NB4 (cell line): Measurements from ENCODE around the gene SDHB.

Experiments used
- DNase-seq: peaks from one replicate; pipeline ENCODE4 v3.0.0; 2010; ENCODE audit warnings: low read depth
- H3K4me3 ChIP-seq: one replicate; pipeline ENCODE4 v1.5.1; 2011; ENCODE audit warnings: mild to moderate bottlenecking, low read depth, low read length, moderate library complexity
- CTCF ChIP-seq: IDR thresholded peaks from one replicate; pipeline ENCODE4 v1.5.1; 2012; ENCODE audit warnings: low read depth, low read length
- MAX ChIP-seq: IDR thresholded peaks from 2 replicates; pipeline ENCODE4 v1.6.1; 2011; ENCODE audit warnings: low read depth, low read length
- MYC ChIP-seq: IDR thresholded peaks from 2 replicates; pipeline ENCODE4 v1.6.1; 2011; ENCODE audit warnings: low read depth, low read length
- POLR2A ChIP-seq: IDR thresholded peaks from 2 replicates; pipeline ENCODE4 v1.6.1; 2011; ENCODE audit warnings: mild to moderate bottlenecking; ENCODE audit not compliant: insufficient read length; ENCODE audit errors: extremely low read depth

The SDHB gene

DNA sequence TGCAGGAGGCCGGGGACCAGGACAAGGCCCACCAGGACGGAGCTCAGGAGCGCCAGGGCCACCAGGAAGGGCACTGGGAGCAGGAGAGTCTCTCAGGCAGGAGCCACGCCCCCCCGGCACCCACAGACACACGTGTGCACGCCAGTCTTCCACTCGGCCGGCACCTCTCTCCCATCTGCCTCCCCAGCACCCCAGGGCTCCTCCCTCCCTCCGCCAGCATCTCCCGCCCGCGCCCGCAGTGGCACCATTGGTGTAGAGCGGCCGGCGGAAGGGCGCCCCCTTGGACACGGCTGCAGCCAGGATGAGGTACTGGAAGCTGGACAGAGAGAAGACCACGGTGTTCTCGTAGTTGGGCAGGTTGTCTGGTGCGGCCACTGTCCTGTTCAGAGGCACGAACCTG lies 67.3 kb downstream of the SDHB start:
- no peak for TF ChIP-seq MAX
- TF ChIP-seq CTCF: no peak
- TF ChIP-seq POLR2A: no peak
- TF ChIP-seq MYC: no peak
- no peak for DNase-seq
- H3K4me3 ChIP-seq: no peak overlapping the region

GRCh38 chr1:16986113-16986512 lies 67.7 kb downstream of the SDHB start:
- TF ChIP-seq POLR2A: no peak
- no peak for TF ChIP-seq CTCF
- no peak for TF ChIP-seq MAX
- TF ChIP-seq MYC: no peak
- DNase-seq: no peak

DNA sequence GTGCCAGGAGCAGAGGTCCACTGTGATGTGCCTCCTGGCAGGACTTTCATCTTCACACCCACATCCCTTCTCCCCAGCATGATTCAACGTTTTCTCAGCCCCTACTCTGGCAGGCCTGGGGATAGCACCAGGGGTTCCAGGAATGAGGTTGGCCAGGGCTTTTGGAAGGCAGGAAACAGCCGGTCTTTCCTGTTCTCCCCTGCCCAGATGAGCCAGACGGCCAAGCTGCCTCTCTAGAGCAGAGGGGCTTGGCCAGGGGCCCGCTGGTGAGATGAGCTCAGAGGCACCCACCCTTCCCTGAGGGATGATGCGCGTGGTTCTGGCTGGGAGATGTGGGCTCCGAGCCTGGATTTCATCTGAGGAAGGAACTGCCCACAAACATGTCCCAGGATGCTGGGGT lies 69.1 kb downstream of the SDHB start:
- no peak for DNase-seq
- TF ChIP-seq MYC (no peak), POLR2A (no peak), CTCF (no peak)
- H3K4me3 ChIP-seq: no peak overlapping the region

More at GRCh38 chr1:16986113-16986512, 67.7 kb downstream of the SDHB start:
- no peak overlapping the region for H3K4me3 ChIP-seq

- DNase-seq: no peak
These were observed 70.2 kb downstream of the SDHB start for GRCh38 chr1:16983649-16984048.

DNA sequence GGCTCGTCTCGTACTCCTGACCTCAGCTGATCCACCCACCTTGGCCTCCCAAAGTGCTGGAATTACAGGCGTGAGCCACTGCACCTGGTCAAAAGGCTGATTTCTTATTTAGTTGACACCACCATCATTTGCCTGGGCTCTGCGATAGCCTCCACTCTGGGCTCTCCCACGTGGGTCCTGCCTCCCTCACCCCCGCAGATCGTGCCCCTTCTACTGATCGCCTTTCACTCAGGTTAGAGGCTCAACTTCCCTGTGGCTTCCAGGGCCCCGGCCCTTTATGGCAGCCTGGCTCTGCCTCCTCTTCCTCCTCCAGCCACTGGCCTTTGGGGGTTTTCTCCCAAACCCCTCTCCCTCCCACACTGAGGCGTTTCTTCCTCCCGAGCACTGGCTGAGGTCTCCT lies 70.9 kb downstream of the SDHB start:
- TF ChIP-seq MYC (no peak), MAX (no peak), CTCF (no peak), POLR2A (no peak)
- no peak for DNase-seq
- H3K4me3 ChIP-seq: no peak overlapping the region

More at GRCh38 chr1:16983649-16984048, 70.2 kb downstream of the SDHB start:
- no peak overlapping the region for H3K4me3 ChIP-seq
- no peak for TF ChIP-seq CTCF
- TF ChIP-seq POLR2A: no peak
- TF ChIP-seq MAX: no peak
- no peak for TF ChIP-seq MYC

- TF ChIP-seq CTCF: no peak
- TF ChIP-seq POLR2A: no peak
- TF ChIP-seq MAX: no peak
- TF ChIP-seq MYC: no peak
- H3K4me3 ChIP-seq: no peak overlapping the region
- DNase-seq: no peak
These were observed 72.5 kb downstream of the SDHB start for GRCh38 chr1:16981269-16981849.
